HG03469 (cell line): ENCODE measurements around the gene MAP3K3.
"Not testable (repeated sequence)": the region's sequence is repeated elsewhere in the genome, so short reads cannot be mapped to it uniquely, and the experiment has no call there.

ENCODE experiments used
- ATAC-seq: cut with Tn5 transposase; IDR thresholded peaks from one replicate; pipeline ENCODE4 v1.9.1; 2021; ENCODE audit warnings: mild to moderate bottlenecking, moderate library complexity, moderate number of reproducible peaks; ENCODE audit not compliant: unreplicated experiment

Gene MAP3K3

DNA sequence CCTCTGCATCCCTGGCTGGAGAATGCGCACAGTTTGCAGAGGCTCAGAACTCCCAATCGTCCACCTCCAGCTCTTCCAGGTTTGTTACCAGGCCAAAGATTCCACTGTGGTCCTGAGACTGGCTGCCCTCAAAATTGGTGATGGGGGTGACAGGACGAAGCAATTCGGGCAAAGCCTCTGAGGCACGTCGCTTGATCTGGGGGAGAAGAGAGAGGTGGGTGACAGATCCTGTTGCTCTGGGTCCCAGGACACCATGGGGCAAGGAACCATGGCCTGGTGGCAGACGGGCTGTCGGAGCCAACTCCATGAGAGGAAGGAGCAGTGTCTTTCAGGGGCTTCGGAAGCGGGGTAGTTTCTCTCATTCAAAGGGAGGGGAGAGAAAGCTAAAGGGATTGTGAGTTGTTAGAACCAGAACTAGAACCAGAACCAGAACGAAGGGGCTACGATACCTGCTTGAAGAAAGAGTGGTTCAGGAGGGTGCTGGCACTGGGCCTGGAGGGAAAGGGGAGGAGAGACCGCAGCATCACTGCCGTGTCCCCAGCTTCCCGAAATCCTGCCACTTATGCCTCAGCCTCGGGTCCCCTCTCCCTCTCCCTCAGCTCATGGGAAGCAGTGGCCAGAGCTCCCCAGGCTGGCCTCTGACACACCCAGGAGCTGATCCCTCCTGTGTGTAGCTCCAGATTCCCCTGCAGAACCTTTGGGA is 81.5 kb downstream of the MAP3K3 start:
- no peak for ATAC-seq

DNA sequence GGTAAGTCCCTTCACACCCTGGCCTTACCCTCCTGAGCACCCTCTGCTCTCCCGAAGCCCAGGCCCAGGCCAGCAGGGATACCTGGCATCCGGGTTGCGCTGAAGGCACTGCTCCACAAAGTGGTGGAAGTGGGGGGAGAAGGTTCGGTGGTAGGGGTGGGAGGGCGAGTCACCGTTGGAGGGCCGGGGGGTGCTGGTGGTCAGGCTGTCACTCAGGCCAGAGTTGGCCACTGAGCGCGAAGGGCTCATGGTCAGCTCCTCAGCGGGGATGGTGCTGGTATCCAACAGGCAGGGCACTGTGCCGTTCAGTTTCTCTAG is 82.0 kb downstream of the MAP3K3 start:
- no peak for ATAC-seq

DNA sequence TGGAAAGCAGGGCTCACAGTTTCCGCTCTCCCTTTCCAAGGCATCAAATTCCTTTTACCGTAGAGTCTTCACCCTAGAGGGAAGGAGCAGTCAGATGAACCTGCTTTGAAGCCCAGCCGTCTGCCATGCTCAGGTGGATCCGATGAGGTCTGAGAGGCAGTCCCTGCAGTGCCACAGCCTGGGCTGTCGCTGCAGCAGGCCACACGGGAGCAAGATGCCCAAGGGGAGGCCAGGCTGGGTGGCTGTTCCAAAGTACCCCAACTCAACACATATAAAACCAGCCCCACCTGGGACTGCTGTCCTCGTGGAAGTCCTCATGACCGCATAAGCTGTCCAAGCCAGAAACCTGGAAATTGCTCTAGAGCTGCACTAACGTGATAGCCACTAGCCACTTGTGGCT is 82.6 kb downstream of the MAP3K3 start:
- ATAC-seq = no peak

DNA sequence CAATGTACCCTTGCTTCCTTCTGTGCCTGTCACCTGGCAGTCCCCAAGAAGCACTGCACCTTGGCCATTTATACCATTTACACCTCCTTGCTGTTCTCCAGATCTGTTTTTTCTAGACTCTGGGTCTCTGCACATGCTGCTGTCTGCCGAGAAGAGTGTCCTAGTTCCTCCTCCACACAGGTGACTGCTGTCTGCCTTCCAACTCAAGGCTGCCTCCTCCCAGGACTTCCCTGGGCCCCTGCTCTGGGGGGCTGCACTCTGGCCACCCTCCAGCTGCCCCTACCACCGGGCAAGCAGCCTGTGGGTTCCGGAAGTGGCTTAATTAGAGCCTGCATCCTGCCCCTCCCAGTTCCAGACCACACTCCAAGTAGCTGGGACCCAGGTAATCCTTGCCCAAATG is 83.4 kb downstream of the MAP3K3 start:
- no peak for ATAC-seq

DNA sequence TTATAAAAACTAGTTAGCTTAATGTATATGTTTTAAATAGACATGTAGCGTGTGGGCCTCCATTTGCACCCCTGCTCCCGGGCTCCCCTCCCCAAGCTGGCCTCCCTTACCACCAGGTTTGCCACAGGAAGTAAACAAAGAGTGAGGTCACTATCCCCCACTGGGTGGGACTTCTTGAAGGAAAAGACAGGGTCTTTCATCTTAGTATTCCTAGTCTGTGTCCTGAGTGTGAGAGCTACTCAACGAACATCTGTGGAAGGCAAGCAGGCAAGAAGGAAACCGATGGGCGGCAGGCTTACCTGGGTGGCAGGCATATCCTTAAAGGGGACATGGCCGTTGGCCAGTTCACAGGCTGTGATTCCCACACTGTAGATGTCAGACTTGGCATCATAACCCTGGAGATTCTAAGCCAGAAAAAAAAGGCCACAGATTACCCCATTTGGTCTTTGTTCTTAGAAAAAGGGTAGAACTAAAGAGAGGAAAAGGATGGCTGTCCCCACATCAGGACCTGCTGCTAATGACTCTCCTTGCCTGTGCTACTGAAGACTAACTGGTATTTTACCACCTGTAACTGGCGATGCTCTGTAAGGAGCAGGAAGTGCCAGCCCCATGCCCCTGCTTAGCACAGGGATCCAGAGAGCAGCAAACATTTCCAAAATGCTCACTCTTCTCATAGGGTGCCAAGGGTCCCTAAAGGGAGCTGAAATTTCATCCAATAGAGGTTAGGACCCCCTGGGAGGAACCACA is 84.3 kb downstream of the MAP3K3 start:
- ATAC-seq = no peak

DNA sequence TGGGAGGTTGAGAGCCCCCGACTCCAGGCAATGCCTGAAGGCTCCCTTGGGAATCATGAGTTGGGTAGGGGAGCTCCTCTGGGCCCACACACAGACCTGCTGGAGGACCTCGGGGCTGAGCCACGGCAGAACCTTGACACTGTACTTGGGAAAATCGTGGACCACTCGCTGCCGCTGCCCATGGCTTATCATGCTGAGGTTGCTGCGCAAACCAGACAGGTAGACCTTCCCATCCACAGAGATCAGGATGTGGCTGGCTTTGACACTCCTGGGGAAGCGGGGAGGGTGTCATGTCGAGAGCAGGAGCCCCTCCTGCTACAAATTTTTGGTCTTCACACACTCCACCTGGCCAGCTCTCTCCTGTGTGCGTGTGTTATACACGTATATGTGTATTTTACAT is 84.9 kb downstream of the MAP3K3 start:
- no peak for ATAC-seq

DNA sequence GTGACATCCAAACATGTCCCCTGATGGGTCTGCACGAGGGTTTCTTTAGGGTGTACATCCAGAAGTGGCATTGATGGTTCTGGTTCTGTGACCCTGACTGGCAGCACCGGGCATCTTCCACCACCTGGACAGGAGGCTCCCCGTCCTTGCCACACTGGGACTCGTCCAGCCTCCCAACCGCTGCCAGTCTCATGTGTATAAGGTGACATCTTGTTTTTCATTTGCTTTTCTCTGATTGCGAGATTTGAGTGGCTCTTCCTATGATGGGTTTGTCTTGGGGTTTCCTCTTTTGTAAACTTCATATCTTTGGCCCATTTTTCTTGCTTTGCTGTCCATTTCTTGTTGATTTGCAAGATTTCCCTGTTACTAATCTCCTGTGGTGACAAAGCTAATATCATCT is 86.9 kb downstream of the MAP3K3 start:
- ATAC-seq = no peak

DNA sequence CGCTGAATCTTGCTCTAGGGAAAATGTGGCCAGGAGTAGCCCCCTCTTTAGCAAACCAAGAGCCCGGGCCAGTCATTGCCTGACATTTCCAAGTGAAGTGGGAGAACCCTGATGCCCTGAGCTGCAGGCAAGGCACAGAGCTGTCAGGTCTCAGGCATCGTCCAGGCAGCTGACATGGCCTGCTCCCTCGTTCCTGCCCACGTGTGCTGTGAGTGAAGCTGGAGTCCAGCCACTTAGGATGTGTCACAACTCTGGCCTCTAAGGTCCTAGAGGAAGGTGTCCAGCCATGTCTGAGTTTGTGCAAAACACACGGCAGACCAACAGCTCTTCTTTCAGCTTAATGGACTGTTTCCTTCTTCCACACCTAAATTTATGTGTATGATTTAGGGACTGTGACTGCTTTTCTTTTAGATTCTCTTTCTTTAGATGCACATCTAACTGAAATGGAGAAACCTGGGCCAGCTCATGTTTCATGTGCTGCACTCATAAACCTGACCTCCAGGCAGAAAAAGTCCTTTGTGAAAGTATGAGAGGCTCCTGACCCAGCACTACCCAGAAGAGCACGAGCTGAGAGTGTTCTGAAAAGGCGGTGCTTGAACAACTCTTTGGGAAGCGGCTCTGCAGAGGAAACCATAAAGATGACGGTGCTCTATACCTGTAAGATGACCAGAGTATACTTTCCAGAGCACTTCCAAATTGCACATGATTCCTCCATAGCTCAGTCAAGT is 92.5 kb downstream of the MAP3K3 start:
- ATAC-seq = no peak

DNA sequence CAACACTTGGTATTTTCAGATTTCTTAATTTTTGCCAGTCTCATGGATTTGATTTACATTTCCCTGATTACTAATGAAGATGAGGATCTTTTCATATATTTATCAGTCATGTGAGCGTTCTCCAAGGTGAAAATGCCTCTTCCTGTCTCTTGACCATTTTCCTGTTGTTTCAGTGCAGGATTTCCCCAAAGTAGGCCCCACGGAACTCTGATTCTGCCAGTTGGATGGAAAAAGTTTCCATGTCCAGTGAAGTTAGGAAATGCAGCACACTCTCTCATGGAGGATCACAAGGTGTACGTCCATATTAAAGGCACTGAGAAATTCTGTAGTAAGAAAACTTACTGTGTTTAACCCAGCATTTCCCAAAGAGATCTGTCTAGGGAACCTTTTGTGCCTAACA is 94.2 kb downstream of the MAP3K3 start:
- no peak for ATAC-seq

DNA sequence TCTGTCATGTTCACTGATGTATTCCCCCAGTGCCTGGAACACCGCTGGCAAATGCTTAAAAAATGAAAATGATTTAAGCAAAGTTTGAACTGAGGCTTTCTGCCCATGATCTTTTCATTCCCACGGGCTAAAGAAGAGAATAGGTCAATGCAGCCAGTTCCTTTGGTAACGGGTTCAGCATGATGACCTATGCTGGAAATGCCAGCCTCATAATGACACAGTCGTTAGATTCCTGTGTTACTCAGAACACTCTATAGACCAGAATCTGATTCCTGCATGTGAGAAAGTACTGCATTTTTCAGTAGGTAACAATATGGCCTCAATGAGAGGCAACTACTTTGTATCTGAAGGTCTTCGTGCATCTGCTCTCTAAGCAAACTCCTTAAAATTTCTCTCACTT is 96.8 kb downstream of the MAP3K3 start:
- ATAC-seq = no peak

DNA sequence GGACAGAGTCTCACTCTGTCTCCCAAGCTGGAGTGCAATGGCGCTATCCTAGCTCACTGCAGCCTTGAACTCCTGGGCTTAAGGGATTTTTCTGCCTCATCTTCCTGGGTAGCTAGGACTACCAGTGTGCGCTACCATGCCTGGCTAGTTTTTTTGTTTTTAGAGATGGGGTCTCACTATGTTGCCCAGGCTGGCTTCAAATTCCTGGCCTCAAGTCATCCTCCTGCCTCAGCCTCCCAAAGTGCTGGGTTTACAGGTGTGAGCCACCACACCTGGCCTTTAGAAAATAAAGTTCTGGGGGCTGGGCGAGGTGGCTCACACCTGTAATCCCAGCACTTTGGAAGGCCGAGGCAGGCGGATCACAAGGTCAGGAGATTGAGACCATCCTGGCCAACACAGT is 98.0 kb downstream of the MAP3K3 start:
- ATAC-seq = not testable (repeated sequence)

DNA sequence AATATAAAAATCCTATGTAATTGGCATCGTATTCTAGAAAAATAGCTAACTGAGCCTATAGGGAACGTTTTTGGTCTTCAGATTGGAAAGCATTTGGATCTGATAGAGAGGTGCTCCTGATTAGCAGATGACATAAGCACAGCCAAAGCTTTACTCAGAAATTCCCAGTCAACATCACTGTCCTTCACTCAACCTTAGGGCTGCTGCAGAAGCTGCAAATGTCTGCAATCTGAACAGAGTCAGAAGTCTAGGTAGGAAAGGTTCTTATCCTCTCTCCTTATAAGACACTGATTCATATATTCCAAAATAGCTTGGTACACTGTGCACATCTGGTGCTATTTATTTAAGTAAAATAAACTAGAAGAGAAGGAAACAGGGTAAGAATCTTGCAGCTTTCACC is 100.2 kb downstream of the MAP3K3 start:
- no peak for ATAC-seq

DNA sequence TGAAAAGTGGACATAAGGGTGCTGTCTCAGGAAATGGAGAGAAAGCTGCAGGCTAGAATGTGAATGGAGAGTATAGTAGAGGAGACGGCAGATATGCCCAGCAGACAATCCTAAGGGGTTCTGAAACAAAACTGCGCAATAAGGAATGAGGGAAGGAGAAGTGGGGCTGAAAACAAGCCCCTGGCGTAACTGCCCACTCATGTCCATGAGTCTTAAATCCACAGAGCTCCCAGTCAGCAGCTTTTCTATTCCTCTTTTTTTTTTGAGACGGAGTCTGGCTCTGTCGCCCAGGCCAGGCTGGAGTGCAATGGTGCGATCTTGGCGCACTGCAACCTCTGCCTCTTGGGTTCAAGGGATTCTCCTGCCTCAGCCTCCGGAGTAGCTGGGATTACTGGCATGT is 113.5 kb downstream of the MAP3K3 start:
- ATAC-seq = no peak

DNA sequence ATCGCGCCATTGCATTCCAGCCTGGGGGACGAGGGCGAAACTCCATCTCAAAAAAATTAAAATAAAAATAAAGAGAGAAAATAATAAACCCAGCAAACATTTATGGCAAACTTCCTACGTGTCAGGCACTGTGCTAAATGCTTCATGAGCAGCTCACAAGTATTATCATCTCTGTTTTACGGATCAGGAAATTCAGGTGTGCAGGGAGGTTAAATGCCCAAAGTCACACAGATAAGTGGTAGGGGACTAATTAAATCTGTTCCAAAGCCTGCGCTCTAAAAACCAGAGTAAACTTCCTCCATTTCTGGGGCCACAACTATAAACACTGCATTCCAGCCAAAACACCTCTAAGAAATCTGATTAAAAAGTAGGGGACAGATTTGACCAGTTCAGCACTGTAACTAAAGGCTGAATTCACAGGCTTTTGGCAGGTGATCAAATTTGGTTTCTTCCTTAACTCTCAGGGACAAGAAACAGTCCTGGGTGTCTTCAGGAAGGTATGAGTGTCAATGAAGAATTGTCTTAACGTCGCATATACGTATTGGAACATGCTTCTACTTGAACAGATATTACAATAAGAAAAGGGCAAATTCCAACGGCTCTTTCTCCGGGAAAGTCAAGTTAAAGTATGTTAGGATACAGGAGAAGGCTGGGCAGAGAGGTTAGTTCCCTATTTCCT is 118.4 kb downstream of the MAP3K3 start:
- no peak for ATAC-seq

DNA sequence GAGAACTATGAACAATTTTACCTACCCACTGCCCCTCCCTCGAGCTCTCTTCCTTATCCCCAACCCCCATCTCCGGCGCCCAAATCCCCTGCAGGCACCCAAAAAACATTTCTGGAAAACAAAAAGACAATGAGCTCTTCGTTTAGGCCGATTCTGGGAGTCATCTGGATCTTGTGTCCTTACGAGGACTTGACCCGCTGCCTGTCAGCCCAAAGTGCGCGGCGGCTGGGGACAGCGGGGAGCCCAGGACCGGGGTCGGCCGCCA is 118.9 kb downstream of the MAP3K3 start:
- ATAC-seq = peak; percentile 9

DNA sequence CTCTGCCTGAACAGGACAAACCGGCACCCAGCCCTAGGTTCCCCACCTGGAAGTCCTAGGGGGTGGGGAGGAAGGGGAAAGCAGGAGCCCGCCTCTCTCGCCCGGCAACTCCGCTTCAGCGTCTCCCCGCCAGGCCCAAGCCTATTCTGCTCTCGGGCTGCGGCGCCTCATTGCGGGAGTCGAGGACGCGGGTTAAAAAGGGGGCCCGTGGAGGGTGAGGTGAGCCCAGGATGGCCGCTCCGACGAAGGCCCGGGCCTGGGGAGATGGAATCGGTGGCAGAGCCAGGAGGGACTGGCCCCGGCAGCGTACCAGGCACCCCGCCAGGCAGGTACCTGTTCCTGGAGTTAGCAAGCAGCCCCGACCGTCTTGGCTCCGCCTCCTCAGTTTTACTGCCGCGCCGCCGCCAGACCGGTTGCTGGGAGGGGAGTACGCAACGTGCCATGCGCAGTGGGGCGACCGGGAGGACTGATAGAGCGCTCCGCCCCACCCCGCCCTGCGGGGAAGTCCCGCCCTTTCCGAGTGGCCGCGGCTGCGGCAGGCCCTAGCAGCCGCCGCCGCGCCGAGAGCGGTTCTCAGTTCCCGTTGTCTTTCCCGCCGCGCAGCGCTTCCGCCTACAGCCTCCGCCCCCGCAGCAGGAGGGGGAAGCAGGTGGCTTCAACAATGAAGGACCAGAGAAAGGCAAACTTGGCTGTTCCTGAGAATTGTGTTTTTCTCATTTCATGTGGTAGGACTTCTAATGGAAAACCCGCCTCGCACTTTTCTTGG is 119.4 kb downstream of the MAP3K3 start, which contains the start of gene STRADA:
TSS of gene STRADA (minus strand) at position 392 of the 766 bp plus-strand sequence. CDS start 13,430 bp downstream, outside the sequence.
- peak; percentile 58 for ATAC-seq
